ENCODE data around the gene RBM20.

The RBM20 gene

DNA sequence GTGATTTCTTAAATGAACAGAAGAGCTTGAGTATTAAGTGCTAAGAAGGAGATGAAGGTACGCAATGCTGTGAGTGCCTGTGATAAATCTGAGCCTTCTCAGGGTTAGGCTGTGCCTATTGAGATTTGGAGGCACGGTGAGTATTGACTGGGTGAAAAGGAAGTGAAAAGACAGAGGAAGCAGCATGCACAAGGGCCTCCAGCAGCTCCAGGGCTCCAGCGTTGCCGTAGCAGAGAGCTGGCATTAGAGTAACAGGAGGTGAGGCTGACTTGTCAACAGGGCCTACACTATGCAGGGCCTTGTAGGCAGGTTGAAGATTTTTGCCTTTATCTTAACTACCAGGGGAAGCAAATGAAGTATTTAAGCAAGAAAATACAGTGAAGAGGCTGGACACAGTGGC lies 173.5 kb downstream of the RBM20 start:
- no peak for DNase-seq
- Histone ChIP-seq H3K4me3 (ENCODE audit: low read depth, low read length) (no peak overlapping the region), H3K27me3 (replicated peaks) (no peaks in the 10 kb centered on the region), H3K27ac (no peak overlapping the region), H3K36me3 (replicated peaks) (no peaks in the 10 kb centered on the region)
- in situ Hi-C loops (cut with HindIII; ENCODE audit: low pct_ligation_motif_present, low sequenced_read_pairs), result no loop called here
- TF ChIP-seq, protein P1, sequence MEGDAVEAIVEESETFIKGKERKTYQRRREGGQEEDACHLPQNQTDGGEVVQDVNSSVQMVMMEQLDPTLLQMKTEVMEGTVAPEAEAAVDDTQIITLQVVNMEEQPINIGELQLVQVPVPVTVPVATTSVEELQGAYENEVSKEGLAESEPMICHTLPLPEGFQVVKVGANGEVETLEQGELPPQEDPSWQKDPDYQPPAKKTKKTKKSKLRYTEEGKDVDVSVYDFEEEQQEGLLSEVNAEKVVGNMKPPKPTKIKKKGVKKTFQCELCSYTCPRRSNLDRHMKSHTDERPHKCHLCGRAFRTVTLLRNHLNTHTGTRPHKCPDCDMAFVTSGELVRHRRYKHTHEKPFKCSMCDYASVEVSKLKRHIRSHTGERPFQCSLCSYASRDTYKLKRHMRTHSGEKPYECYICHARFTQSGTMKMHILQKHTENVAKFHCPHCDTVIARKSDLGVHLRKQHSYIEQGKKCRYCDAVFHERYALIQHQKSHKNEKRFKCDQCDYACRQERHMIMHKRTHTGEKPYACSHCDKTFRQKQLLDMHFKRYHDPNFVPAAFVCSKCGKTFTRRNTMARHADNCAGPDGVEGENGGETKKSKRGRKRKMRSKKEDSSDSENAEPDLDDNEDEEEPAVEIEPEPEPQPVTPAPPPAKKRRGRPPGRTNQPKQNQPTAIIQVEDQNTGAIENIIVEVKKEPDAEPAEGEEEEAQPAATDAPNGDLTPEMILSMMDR (IDR thresholded peaks at IDR 0.05; ENCODE audit: low read depth, low read length, missing control alignments), result no peak

DNA sequence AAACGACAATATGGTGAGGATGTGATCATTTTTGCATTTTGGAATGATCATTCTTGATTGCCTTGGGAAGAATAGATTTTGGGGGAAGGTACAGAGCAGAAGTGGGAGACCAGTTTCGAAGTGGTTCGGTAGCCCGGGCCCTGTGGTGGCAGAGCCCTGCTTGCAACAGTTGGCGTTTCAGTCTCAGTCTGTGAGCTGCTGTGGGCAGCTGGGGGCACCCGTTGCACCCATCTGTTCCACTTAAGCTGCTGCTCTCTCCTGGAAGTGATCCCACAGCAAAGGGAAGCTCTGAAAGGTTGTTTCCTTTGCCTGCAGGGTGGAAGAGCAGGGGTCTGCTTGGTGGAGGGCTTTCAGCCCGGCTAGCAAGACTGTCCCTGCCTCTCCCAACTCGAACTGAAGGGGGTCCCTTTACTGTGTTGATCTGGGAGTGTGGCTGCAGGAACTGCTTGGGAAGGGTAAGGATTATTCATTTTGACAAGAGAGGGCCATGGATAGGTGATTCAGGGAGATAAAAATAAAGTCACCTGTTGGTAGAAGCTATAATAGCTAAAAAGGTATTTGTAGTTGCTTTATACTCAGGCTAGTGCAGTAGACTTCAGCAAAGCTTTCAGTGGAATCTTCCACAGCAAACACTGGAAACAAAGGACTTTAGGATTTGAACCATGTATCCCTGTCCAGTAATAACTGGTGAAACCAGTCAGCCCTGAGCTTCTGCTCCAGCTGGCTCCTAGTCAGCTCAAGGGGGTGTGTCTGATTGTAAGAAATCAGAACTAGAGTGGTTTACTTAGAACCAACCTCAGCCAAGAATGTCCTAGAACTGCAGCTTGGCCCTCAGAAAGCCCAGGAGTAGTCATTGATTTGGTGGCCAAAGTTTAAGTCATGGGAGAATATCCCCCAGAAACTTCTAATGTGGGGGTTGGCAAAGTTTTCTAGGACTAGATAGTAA lies 174.4 kb downstream of the RBM20 start:
- Histone ChIP-seq H3K27me3 (replicated peaks) (no peaks in the 10 kb centered on the region), H3K4me3 (ENCODE audit: low read depth, low read length) (no peak overlapping the region), H3K36me3 (replicated peaks) (no peaks in the 10 kb centered on the region), H3K27ac (no peak overlapping the region)
- in situ Hi-C loops (cut with HindIII; ENCODE audit: low pct_ligation_motif_present, low sequenced_read_pairs), result no loop called here
- DNase-seq, result no peak
- TF ChIP-seq, protein P1 (IDR thresholded peaks at IDR 0.05; ENCODE audit: low read depth, low read length, missing control alignments), result no peak

DNA sequence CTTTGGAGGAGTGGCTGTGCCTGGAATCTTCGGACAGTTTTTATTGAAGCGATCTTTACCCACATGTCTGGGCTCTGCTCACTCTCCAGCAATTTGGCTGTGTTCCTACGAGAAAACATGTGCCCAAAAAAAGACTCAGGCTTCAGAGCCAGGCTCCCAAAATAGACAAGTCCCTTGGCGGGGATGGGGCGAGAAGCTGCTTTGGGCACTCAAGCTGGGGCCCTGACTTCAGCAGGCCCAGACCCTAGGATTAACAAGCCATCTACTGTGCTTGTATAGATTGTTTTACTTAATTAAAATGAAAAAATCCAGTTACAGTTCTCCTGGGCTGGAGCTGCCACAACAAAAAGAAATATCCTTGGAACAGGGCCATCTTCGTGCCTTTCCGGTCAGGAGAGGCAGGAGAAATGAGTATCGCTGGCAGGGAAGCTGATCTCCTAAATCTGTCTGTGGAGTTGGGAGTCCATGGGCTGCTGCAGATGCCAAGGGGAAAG lies 176.2 kb downstream of the RBM20 start:
- in situ Hi-C loops (cut with HindIII; ENCODE audit: low pct_ligation_motif_present, low sequenced_read_pairs), result no loop called here
- Histone ChIP-seq H3K27ac (no peak overlapping the region), H3K27me3 (replicated peaks) (no peaks in the 10 kb centered on the region), H3K36me3 (replicated peaks) (no peaks in the 10 kb centered on the region), H3K4me3 (ENCODE audit: low read depth, low read length) (no peak overlapping the region)
- TF ChIP-seq, protein P1 (IDR thresholded peaks at IDR 0.05; ENCODE audit: low read depth, low read length, missing control alignments), result no peak
- no peak for DNase-seq

DNA sequence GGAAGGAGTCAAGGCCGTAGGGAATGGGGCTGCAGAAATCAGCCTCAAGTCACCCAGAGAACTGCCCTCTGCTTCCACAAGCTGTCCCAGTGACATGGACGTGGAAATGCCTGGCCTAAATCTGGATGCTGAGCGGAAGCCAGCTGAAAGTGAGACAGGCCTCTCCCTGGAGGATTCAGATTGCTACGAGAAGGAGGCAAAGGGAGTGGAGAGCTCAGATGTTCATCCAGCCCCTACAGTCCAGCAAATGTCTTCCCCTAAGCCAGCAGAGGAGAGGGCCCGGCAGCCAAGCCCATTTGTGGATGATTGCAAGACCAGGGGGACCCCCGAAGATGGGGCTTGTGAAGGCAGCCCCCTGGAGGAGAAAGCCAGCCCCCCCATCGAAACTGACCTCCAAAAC lies 177.4 kb downstream of the RBM20 start:
- H3K4me3 ChIP-seq (ENCODE audit: low read depth, low read length), result no peak overlapping the region
- in situ Hi-C loops (cut with HindIII; ENCODE audit: low pct_ligation_motif_present, low sequenced_read_pairs), result no loop called here
- no peak overlapping the region for H3K27ac ChIP-seq
- DNase-seq, result no peak
- TF ChIP-seq, protein P1 (IDR thresholded peaks at IDR 0.05; ENCODE audit: low read depth, low read length, missing control alignments), result no peak
- H3K36me3 ChIP-seq (replicated peaks), result no peaks in the 10 kb centered on the region
- no peaks in the 10 kb centered on the region for H3K27me3 ChIP-seq (replicated peaks)

DNA sequence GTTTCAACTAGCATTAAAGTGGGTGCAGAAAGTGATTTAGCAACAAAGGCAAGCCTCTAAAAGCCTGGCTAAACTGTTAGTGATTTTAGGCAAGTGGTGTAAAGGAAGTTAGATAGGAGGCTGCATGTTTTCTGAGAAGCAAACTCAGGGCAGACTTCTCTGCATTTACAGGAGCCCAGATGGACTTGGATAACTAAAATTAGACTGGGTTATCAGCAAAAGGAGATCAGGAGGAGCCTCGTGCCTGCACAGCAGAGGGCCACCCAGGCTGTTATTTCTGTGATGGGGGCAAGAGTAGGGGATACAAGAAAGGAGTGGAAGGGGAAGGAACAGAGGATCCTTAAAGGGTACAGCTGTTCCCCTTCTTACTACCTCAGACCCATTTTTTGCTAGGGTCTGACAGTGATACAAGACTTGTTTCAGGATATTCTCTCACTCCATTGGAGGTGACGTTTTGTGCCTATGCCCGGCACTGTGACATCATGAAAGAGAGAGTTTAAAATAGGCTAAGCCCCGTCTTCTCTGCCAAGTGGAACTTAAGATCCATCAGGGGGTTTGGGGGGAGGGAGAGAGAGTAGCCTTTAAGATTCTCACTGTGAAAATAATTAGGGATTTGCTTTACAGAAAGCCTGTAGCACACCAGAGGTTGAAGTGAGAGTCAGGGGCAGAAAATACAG lies 178.0 kb downstream of the RBM20 start:
- no peaks in the 10 kb centered on the region for H3K27me3 ChIP-seq (replicated peaks)
- in situ Hi-C loops (cut with HindIII; ENCODE audit: low pct_ligation_motif_present, low sequenced_read_pairs), result no loop called here
- no peaks in the 10 kb centered on the region for H3K36me3 ChIP-seq (replicated peaks)
- no peak overlapping the region for H3K27ac ChIP-seq
- no peak for DNase-seq
- no peak overlapping the region for H3K4me3 ChIP-seq (ENCODE audit: low read depth, low read length)
- TF ChIP-seq, protein P1 (IDR thresholded peaks at IDR 0.05; ENCODE audit: low read depth, low read length, missing control alignments), result no peak

All from brain microvascular endothelial cell (primary cell).